Measurements from ENCODE around the gene CISH.

The CISH gene

GRCh38 chr3:50635066-50635465 is 23.5 kb upstream of the CISH start:
- DNase-seq = no peak

GRCh38 chr3:50633230-50633790 is 21.7 kb upstream of the CISH start:
- DNase-seq = no peak

GRCh38 chr3:50632450-50632849 is 20.9 kb upstream of the CISH start:
- no peak for DNase-seq

GRCh38 chr3:50630877-50631276 is 19.3 kb upstream of the CISH start:
- DNase-seq = peak; percentile 50

GRCh38 chr3:50630394-50630793 is 18.8 kb upstream of the CISH start:
- no peak for DNase-seq

- DNase-seq = no peak
Observed at GRCh38 chr3:50628601-50629000, 17.0 kb upstream of the CISH start.

GRCh38 chr3:50627407-50628051 is 16.0 kb upstream of the CISH start:
- DNase-seq = no peak

- DNase-seq = no peak
Observed at GRCh38 chr3:50626401-50626800, 14.8 kb upstream of the CISH start.

GRCh38 chr3:50625231-50626182 is 13.9 kb upstream of the CISH start:
- DNase-seq = no peak

- DNase-seq = no peak
Observed at GRCh38 chr3:50624634-50625033, 13.1 kb upstream of the CISH start.

- DNase-seq = no peak
Observed at GRCh38 chr3:50623840-50624474, 12.4 kb upstream of the CISH start.

GRCh38 chr3:50622881-50623280 is 11.3 kb upstream of the CISH start:
- DNase-seq = no peak

- no peak for DNase-seq
Observed at GRCh38 chr3:50620820-50621219, 9.2 kb upstream of the CISH start.

- no peak for DNase-seq
Observed at GRCh38 chr3:50620420-50620819, 8.8 kb upstream of the CISH start.

- no peak for DNase-seq
Observed at GRCh38 chr3:50617911-50618481, 6.4 kb upstream of the CISH start.

GRCh38 chr3:50617096-50617791 is 5.7 kb upstream of the CISH start, which contains the start of gene MAPKAPK3:
TSS of gene MAPKAPK3 (plus strand) at chr3:50617151. CDS start at chr3:50617566, 415 bp downstream.
- DNase-seq = no peak

GRCh38 chr3:50616770-50617095 is 5.2 kb upstream of the CISH start:
- peak; percentile 41 for DNase-seq

- DNase-seq = peak; percentile 38
Observed at GRCh38 chr3:50616003-50616769, 4.6 kb upstream of the CISH start.

- no peak for DNase-seq
Observed at GRCh38 chr3:50615190-50615589, 3.6 kb upstream of the CISH start.

- no peak for DNase-seq
Observed at GRCh38 chr3:50612970-50613846, 1.6 kb upstream of the CISH start.
